Measurements from ENCODE around the gene OSER1. TPM values are rescaled to one million over a fixed set of nuclear protein-coding genes. Genes with fewer than 3 reads are reported as not detected.

The OSER1 gene
- total RNA-seq, 3 donors from 2014 or later (not counting 1 experiment from before 2014, with no cell fraction given) = 72.3 to 93.9 (median 78.3) TPM

DNA sequence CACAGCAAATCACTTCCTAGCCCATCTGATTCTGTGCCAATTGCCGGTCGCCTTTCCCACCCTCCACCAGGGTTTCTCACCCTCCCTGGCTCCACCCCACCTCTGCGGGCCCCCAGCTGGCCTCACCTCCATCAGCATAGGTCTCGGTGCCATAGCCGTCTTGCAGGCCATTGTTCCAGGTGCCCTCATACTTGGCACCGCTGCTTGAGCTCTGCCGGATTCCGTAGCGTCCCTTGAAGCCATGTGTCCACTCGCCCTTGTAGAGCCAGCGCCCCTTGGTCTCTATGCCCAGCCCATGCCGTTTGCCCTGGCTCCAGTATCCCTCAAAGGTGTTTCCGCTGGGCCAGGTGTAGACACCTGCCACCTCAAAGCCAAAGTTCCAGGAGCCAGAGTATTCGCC lies 24.4 kb downstream of the OSER1 start:
- TF ChIP-seq, protein P1, sequence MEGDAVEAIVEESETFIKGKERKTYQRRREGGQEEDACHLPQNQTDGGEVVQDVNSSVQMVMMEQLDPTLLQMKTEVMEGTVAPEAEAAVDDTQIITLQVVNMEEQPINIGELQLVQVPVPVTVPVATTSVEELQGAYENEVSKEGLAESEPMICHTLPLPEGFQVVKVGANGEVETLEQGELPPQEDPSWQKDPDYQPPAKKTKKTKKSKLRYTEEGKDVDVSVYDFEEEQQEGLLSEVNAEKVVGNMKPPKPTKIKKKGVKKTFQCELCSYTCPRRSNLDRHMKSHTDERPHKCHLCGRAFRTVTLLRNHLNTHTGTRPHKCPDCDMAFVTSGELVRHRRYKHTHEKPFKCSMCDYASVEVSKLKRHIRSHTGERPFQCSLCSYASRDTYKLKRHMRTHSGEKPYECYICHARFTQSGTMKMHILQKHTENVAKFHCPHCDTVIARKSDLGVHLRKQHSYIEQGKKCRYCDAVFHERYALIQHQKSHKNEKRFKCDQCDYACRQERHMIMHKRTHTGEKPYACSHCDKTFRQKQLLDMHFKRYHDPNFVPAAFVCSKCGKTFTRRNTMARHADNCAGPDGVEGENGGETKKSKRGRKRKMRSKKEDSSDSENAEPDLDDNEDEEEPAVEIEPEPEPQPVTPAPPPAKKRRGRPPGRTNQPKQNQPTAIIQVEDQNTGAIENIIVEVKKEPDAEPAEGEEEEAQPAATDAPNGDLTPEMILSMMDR (IDR thresholded peaks at IDR 0.05) = no peak
- peaks cover 44 to 57% of the 10 kb centered on the region in 2 donors for H3K27me3 Mint-ChIP-seq (ENCODE audit: low read depth in 2 of 2)
- H3K4me1 ChIP-seq (ENCODE audit: control insufficient read depth, insufficient read depth, low read length) = peaks cover 10% of the 10 kb centered on the region
- peaks cover 22% of the 10 kb centered on the region for H3K27me3 ChIP-seq (ENCODE audit: control insufficient read depth, insufficient read depth, low read length)
- H3K4me3 Mint-ChIP-seq = no peak overlapping the region
- 90% methylated on average over 14 of the region's 14 CpGs for WGBS (ENCODE audit: insufficient coverage)
- H3K27ac ChIP-seq (ENCODE audit: low read length) = no peak overlapping the region
- H3K9me3 ChIP-seq (ENCODE audit: control insufficient read depth, insufficient read depth, low read length) = no peaks in the 10 kb centered on the region
- ATAC-seq (no peak), DNase-seq (no peak)
- intact Hi-C loops (cut with micrococcal nuclease) = loop anchor here (10.0 kb wide), 1 partner anchor 441 kb away; no protein-coding TSS in a partner anchor
- H3K36me3 ChIP-seq (ENCODE audit: control insufficient read depth, insufficient read depth, low read length) = no peaks in the 10 kb centered on the region
- no peaks in the 10 kb centered on the region for H3K9me3 Mint-ChIP-seq
- no peak overlapping the region for H3K27ac Mint-ChIP-seq
- no peak overlapping the region for H3K4me3 ChIP-seq (ENCODE audit: low read length)
- H3K36me3 Mint-ChIP-seq = no peaks in the 10 kb centered on the region
- H3K4me1 Mint-ChIP-seq = no peaks in the 10 kb centered on the region

DNA sequence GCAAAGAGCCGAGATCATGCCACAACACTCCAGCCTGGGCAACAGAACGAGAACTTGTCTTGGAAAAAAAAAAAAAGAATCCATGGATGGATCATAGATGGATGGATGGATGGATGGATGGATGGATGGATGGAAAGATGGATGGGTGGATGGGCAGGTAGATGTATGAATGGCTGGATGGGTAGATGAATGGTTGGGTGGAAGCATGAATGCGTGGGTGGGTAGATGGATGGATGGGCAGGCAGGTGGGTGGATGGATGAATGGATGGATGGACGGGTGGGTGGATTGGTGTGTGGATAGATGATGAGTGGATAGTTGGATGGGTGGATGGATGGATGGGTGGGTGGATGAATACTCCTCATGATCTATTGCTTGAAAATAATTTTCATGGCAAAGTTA lies 25.0 kb downstream of the OSER1 start:
- Histone ChIP-seq H3K27me3 (ENCODE audit: control insufficient read depth, insufficient read depth, low read length) (peaks cover 22% of the 10 kb centered on the region), H3K27ac (ENCODE audit: low read length) (no peak overlapping the region), H3K9me3 (ENCODE audit: control insufficient read depth, insufficient read depth, low read length) (no peaks in the 10 kb centered on the region), H3K4me3 (ENCODE audit: low read length) (no peak overlapping the region), H3K4me1 (ENCODE audit: control insufficient read depth, insufficient read depth, low read length) (peaks cover 10% of the 10 kb centered on the region), H3K36me3 (ENCODE audit: control insufficient read depth, insufficient read depth, low read length) (no peaks in the 10 kb centered on the region)
- Mint-ChIP-seq H3K27me3 (ENCODE audit: low read depth in 2 of 2) (peaks cover 44 to 57% of the 10 kb centered on the region in 2 donors), H3K9me3 (no peaks in the 10 kb centered on the region), H3K27ac (no peak overlapping the region), H3K36me3 (no peaks in the 10 kb centered on the region), H3K4me3 (no peak overlapping the region), H3K4me1 (no peaks in the 10 kb centered on the region)
- WGBS (ENCODE audit: insufficient coverage) = 90% methylated on average over 4 of the region's 4 CpGs
- DNase-seq (no peak), ATAC-seq (no peak)
- TF ChIP-seq, protein P1 (IDR thresholded peaks at IDR 0.05) = no peak
- intact Hi-C loops (cut with micrococcal nuclease) = loop anchor here (10.0 kb wide), 1 partner anchor 441 kb away; no protein-coding TSS in a partner anchor

DNA sequence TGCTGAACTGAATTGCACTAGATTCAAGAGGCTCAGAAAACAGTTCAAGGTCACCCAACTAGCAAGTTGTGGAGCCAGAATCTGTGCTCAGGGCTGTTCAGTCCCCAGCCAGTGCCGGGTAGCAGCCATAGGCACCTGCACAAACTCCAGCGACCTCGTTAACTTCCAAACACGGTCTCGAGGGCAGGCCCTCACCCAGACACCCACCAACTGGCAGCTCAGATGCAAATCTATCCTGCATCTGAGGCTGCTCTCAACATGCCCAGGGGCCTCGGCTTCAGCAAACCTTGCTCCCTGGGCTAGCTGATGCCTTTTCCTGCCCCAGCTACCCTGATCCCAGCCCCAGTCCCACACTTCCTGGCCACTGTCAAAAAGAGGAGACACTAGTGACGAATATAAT lies 27.3 kb downstream of the OSER1 start:
- TF ChIP-seq, protein P1 (IDR thresholded peaks at IDR 0.05) = no peak
- H3K4me3 ChIP-seq (ENCODE audit: low read length) = no peak overlapping the region
- Mint-ChIP-seq H3K4me1 (no peaks in the 10 kb centered on the region), H3K36me3 (no peaks in the 10 kb centered on the region), H3K9me3 (no peaks in the 10 kb centered on the region), H3K27me3 (ENCODE audit: low read depth in 2 of 2) (peaks cover 38 to 50% of the 10 kb centered on the region in 2 donors), H3K4me3 (no peak overlapping the region), H3K27ac (no peak overlapping the region)
- H3K36me3 ChIP-seq (ENCODE audit: control insufficient read depth, insufficient read depth, low read length) = no peaks in the 10 kb centered on the region
- peaks cover 10% of the 10 kb centered on the region for H3K4me1 ChIP-seq (ENCODE audit: control insufficient read depth, insufficient read depth, low read length)
- intact Hi-C loops (cut with micrococcal nuclease) = loop anchor here (10.0 kb wide), 1 partner anchor 438 kb away; no protein-coding TSS in a partner anchor
- no peak for DNase-seq
- no peaks in the 10 kb centered on the region for H3K9me3 ChIP-seq (ENCODE audit: control insufficient read depth, insufficient read depth, low read length)
- WGBS (ENCODE audit: insufficient coverage) = 76% methylated on average over 7 of the region's 7 CpGs
- no peak for ATAC-seq
- no peak overlapping the region for H3K27ac ChIP-seq (ENCODE audit: low read length)
- H3K27me3 ChIP-seq (ENCODE audit: control insufficient read depth, insufficient read depth, low read length) = peaks cover 12% of the 10 kb centered on the region

DNA sequence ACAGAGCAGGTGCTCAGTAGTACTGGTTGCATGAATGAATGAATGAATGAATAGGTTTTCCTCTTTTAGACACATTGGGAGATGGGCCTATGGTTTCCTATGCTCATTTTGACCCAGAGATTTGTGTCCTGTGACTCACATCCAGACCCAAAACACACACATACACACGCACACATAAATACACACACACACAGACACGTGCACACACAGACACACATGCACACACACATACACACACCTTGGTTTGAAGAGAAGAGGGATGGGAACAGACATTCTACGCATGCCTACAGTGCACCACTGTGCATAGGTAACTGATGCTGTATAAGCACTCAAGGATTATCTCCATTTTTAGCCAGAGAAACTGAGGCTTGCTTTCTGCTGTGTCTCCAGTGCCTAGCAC lies 27.7 kb downstream of the OSER1 start:
- ATAC-seq (no peak), DNase-seq (no peak)
- Mint-ChIP-seq H3K4me1 (no peaks in the 10 kb centered on the region), H3K27ac (no peak overlapping the region), H3K27me3 (ENCODE audit: low read depth in 2 of 2) (peaks cover 38 to 46% of the 10 kb centered on the region in 2 donors), H3K4me3 (no peak overlapping the region), H3K36me3 (no peaks in the 10 kb centered on the region), H3K9me3 (no peaks in the 10 kb centered on the region)
- peaks cover 12% of the 10 kb centered on the region for H3K27me3 ChIP-seq (ENCODE audit: control insufficient read depth, insufficient read depth, low read length)
- H3K4me3 ChIP-seq (ENCODE audit: low read length) = no peak overlapping the region
- H3K4me1 ChIP-seq (ENCODE audit: control insufficient read depth, insufficient read depth, low read length) = peaks cover 10% of the 10 kb centered on the region
- intact Hi-C loops (cut with micrococcal nuclease) = loop anchor here (10.0 kb wide), 1 partner anchor 438 kb away; no protein-coding TSS in a partner anchor
- no peaks in the 10 kb centered on the region for H3K9me3 ChIP-seq (ENCODE audit: control insufficient read depth, insufficient read depth, low read length)
- no peak overlapping the region for H3K27ac ChIP-seq (ENCODE audit: low read length)
- TF ChIP-seq, protein P1 (IDR thresholded peaks at IDR 0.05) = no peak
- H3K36me3 ChIP-seq (ENCODE audit: control insufficient read depth, insufficient read depth, low read length) = no peaks in the 10 kb centered on the region
- 78% methylated on average over 2 of the region's 3 CpGs for WGBS (ENCODE audit: insufficient coverage)
